ENCODE results near the gene GLT6D1. TPM values are rescaled to one million over a fixed set of nuclear protein-coding genes. Genes with fewer than 3 reads are reported as not detected.

GLT6D1 gene
- total RNA-seq, 2 donors from 2014 or later: not detected

DNA sequence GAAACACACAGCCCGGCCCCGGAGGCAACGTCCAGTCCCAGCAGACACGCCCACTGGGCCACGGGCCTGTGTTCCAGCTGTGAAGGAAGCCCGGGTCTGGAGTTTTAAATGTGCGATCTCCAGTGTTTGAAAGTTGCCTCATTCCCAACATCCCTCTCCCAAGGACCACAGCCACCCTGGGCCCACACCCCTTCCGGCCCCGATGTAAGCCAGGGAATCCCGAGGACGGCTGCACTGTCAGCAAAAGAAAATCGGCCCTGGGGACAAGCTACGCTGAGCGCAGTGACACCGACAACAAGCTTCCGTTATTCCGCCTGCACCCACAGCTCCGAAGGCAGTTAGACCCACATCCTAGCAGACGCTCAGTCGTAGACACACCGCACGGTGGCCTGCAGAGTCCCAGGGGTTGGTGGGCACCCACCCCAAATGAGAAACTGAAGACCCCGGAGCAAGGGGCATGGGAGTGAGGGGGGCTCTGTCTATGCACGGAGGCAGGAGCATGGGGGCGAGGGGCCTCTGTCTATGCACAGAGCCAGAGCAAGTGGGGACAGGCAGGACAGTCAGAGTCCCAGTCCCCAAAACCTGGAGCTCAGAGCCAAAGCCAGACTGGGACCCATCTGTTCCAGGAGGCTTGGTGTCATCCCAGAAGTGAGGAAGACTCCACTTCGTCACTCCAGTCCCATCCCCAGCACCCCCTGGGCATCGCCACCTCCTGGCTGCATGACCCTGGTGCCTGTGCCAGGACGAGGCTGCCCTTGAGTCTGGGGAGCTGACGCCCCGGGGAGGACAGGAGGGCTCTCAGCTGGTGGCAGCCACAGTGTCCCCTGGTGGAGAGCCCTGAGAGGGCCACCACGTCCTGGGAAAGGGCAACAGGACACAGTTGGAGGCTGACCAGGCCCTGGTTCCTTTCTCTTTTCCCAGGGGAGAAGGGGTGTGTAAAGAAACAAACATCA, 23.4 kb downstream of the GLT6D1 start:
- DNase-seq (ENCODE audit: low spot score): no peak
- H3K9me3 ChIP-seq: no peaks in the 10 kb centered on the region
- intact Hi-C loops (cut with DNase I): no loop called here
- TF ChIP-seq POLR2A (IDR thresholded peaks at IDR 0.05) (no peak), POLR2AphosphoS5 (IDR thresholded peaks at IDR 0.05) (no peak), CTCF (IDR thresholded peaks at IDR 0.05) (no peak)
- no peak overlapping the region for H3K27ac ChIP-seq
- H3K4me3 ChIP-seq: no peak overlapping the region
- 63% methylated on average over 31 of the region's 31 CpGs for whole genome bisulfite sequencing
- H3K36me3 ChIP-seq: no peaks in the 10 kb centered on the region
- H3K27me3 ChIP-seq (replicated peaks; ENCODE audit: insufficient read depth): peaks cover 7% of the 10 kb centered on the region
- H3K4me1 ChIP-seq (replicated peaks): no peaks in the 10 kb centered on the region

DNA sequence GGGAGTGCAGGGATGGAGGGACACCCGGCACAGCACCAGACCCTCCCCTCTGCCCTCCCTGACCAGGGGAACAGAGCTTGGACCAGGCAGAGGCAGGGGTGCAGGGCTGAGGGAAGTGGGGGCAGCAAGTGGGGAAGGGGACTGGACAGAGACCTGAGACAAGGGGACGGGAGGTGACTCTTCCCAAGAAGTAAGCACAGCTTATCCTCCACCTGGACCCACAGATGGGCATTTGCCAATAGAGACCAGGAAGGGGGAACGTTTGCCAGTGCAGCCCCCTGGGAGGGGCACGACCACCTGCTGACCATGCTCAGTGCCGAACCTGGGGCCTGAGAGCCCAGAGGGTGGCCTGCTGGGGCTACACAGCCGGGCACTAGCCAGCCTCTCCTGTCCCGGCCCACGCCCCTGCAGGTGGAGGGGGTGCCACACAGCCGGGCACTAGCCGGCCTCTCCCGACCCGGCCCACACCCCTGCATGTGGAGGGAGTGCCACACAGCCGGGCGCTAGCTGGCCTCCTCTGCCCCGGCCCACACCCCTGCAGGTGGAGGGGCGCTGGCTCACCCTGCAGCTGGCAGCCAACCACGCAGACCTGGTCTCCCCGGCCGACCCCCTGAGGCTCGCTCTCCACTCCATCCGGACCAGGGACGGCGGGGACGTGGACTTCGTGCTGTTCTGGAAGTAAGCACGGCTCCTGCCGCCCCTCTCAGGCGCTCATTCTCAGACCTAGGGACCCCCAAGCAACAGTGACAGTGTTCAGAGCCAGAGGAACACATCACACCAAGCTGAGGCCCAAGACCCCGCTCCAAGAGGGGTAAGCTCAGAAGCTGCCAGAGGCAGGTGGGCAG, 24.3 kb downstream of the GLT6D1 start:
- no peaks in the 10 kb centered on the region for H3K36me3 ChIP-seq
- peaks cover 7% of the 10 kb centered on the region for H3K27me3 ChIP-seq (replicated peaks; ENCODE audit: insufficient read depth)
- H3K4me3 ChIP-seq: no peak overlapping the region
- no peaks in the 10 kb centered on the region for H3K9me3 ChIP-seq
- no peak for TF ChIP-seq POLR2AphosphoS5 (IDR thresholded peaks at IDR 0.05)
- TF ChIP-seq CTCF (IDR thresholded peaks at IDR 0.05): no peak
- TF ChIP-seq POLR2A (IDR thresholded peaks at IDR 0.05): no peak
- no peak overlapping the region for H3K27ac ChIP-seq
- DNase-seq (ENCODE audit: low spot score): no peak
- intact Hi-C loops (cut with DNase I): no loop called here
- no peaks in the 10 kb centered on the region for H3K4me1 ChIP-seq (replicated peaks)
- 73% methylated on average over 27 of the region's 29 CpGs for WGBS

DNA sequence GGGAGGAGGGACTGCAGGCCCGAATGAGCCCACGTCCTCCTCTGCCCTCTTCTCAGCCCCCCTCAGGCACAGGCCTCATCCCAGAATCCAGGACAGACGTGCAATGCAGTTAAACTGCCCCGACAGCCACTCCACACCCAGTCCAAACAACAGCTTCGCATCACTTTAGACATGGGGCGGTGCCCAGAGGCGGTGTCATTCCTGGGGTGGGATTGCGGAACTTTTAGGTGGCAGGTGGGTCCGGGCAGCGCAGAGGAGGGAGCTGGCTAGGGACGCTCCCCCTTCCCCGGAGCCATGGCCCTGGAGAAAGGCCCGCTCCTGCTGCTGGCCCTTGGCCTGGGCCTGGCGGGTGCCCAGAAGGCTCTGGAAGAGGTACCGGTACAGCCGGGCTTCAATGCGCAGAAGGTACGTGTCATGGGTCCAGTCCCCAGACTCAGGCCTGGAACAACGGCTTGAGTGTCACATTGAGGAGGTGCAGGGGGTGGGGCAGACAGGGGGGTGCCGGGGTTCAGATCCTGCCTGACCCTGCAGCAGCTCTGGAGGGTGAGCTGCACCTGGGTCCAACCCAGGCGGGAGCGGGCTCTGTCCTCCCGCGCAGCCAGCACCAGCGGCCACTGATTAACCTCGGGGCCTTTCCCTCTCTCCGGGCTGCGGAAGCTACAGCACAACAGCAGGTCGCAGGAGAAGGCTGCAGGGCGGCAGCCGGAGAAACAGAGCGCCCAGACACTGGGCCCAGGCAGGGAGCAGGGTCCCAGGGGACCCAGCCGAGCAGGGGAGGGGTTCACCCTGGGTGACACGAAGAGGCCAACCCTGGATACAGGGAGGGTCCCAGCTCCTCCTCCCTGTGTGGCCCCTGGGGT, 25.2 kb downstream of the GLT6D1 start:
- Histone ChIP-seq H3K9me3 (no peaks in the 10 kb centered on the region), H3K27me3 (replicated peaks; ENCODE audit: insufficient read depth) (peaks cover 7% of the 10 kb centered on the region), H3K4me1 (replicated peaks) (no peaks in the 10 kb centered on the region), H3K36me3 (no peaks in the 10 kb centered on the region), H3K4me3 (no peak overlapping the region), H3K27ac (no peak overlapping the region)
- intact Hi-C loops (cut with DNase I): no loop called here
- DNase-seq (ENCODE audit: low spot score): no peak
- WGBS: 65% methylated on average over 27 of the region's 34 CpGs
- TF ChIP-seq POLR2A (IDR thresholded peaks at IDR 0.05): no peak
- no peak for TF ChIP-seq POLR2AphosphoS5 (IDR thresholded peaks at IDR 0.05)
- TF ChIP-seq CTCF (IDR thresholded peaks at IDR 0.05): no peak

GRCh38 chr9:135612981-135613910, 26.1 kb downstream of the GLT6D1 start:
- TF ChIP-seq POLR2A (IDR thresholded peaks at IDR 0.05) (no peak), CTCF (IDR thresholded peaks at IDR 0.05) (no peak)
- Histone ChIP-seq H3K27ac (no peak overlapping the region), H3K27me3 (replicated peaks; ENCODE audit: insufficient read depth) (peaks cover 7% of the 10 kb centered on the region), H3K9me3 (no peaks in the 10 kb centered on the region), H3K4me3 (no peak overlapping the region), H3K4me1 (replicated peaks) (no peaks in the 10 kb centered on the region), H3K36me3 (no peaks in the 10 kb centered on the region)
- WGBS: 71% methylated on average over 24 of the region's 24 CpGs
- DNase-seq (ENCODE audit: low spot score): no peak
- intact Hi-C loops (cut with DNase I): no loop called here
